ENCODE results near the gene ITGB3BP.

GRCh38 chr1:63533931-63534330 lies 10.9 kb upstream of the ITGB3BP start:
- TF ChIP-seq EZH2 (IDR thresholded peaks at IDR 0.05; ENCODE audit: low read depth, low read length, severe bottlenecking) (no peak), CTCF (IDR thresholded peaks at IDR 0.05; ENCODE audit: control extremely low read depth in 1 of 3, insufficient read depth in 1 of 3, low read depth in 1 of 3, low read length in 3 of 3) (no peak), RAD21 (IDR thresholded peaks at IDR 0.05 in 1 of 2, conservative IDR thresholded peaks at IDR 0.05 in 1 of 2; ENCODE audit: low read depth in 2 of 2, low read length in 2 of 2) (no peak), MAX (IDR thresholded peaks at IDR 0.05) (no peak), RXRA (IDR thresholded peaks at IDR 0.05; ENCODE audit: insufficient read depth, low read depth, low read length) (no peak)

Measured in H1 (cell line).